ENCODE results near the gene TRIM49B.
"Not testable (repeated sequence)": the region's sequence is repeated elsewhere in the genome, so short reads cannot be mapped to it uniquely, and the experiment has no call there.

TRIM49B gene

GRCh38 chr11:49028523-49028922 is at the start of gene TRIM49B:
Gene TRIM49B (plus strand): TSS chr11:49028823. CDS start chr11:49031600, 2,777 bp downstream.
- DNase-seq, result not testable (repeated sequence)

- DNase-seq, result not testable (repeated sequence)
These were observed 44.8 kb upstream of the TRIM49B start, which contains the start of gene TRIM51G for GRCh38 chr11:48983785-48984184. Gene TRIM51G (minus strand): TSS chr11:48983885. CDS start chr11:48981695, 2,190 bp downstream.

- not testable (repeated sequence) for DNase-seq
These were observed 19.6 kb downstream of the TRIM49B start for GRCh38 chr11:49048229-49048628.

- DNase-seq, result not testable (repeated sequence)
These were observed 21.2 kb downstream of the TRIM49B start for GRCh38 chr11:49049821-49050220.

GRCh38 chr11:49059012-49059411 is 30.4 kb downstream of the TRIM49B start, which contains the start of gene TRIM64C:
Gene TRIM64C (minus strand): TSS chr11:49059112. CDS start chr11:49059112, 0 bp downstream.
- not testable (repeated sequence) for DNase-seq

GRCh38 chr11:49069897-49070296 is 41.3 kb downstream of the TRIM49B start:
- not testable (repeated sequence) for DNase-seq

All from NCI-H69 (cell line).